Measurements from ENCODE around the gene ZBTB12. TPM values are rescaled to one million over a fixed set of nuclear protein-coding genes. Genes with fewer than 3 reads are reported as not detected.
A peak's percentile ranks its signal among the peaks of the same experiment; 100 is the strongest.

Gene ZBTB12
- total RNA-seq, 2 donors from 2014 or later: 0.47 to 0.52 TPM

GRCh38 chr6:31888276-31889258, 13.3 kb downstream of the ZBTB12 start:
- Histone ChIP-seq H3K4me3 (no peak overlapping the region), H3K36me3 (peaks cover 66% of the 10 kb centered on the region), H3K27me3 (no peaks in the 10 kb centered on the region), H3K4me1 (no peaks in the 10 kb centered on the region), H3K27ac (no peak overlapping the region), H3K9me3 (no peaks in the 10 kb centered on the region)
- peak; percentile 63 to 70 for TF ChIP-seq CTCF (IDR thresholded peaks at IDR 0.05)
- DNase-seq (ENCODE audit: low spot score): no peak

GRCh38 chr6:31887173-31888007, 14.5 kb downstream of the ZBTB12 start:
- no peaks in the 10 kb centered on the region for H3K9me3 ChIP-seq
- no peaks in the 10 kb centered on the region for H3K27me3 ChIP-seq
- no peak overlapping the region for H3K4me3 ChIP-seq
- no peaks in the 10 kb centered on the region for H3K4me1 ChIP-seq
- H3K27ac ChIP-seq: no peak overlapping the region
- H3K36me3 ChIP-seq: peaks cover 69% of the 10 kb centered on the region
- no peak for DNase-seq (ENCODE audit: low spot score)
- no peak for TF ChIP-seq CTCF (IDR thresholded peaks at IDR 0.05)

GRCh38 chr6:31886541-31886991, 15.3 kb downstream of the ZBTB12 start:
- Histone ChIP-seq H3K9me3 (no peaks in the 10 kb centered on the region), H3K27ac (no peak overlapping the region), H3K4me1 (no peaks in the 10 kb centered on the region), H3K27me3 (no peaks in the 10 kb centered on the region), H3K36me3 (peaks cover 69% of the 10 kb centered on the region), H3K4me3 (no peak overlapping the region)
- no peak for DNase-seq (ENCODE audit: low spot score)
- no peak for TF ChIP-seq CTCF (IDR thresholded peaks at IDR 0.05)

- peaks cover 81% of the 10 kb centered on the region for H3K36me3 ChIP-seq
- no peaks in the 10 kb centered on the region for H3K27me3 ChIP-seq
- no peaks in the 10 kb centered on the region for H3K9me3 ChIP-seq
- H3K27ac ChIP-seq: no peak overlapping the region
- H3K4me3 ChIP-seq: no peak overlapping the region
- TF ChIP-seq CTCF (IDR thresholded peaks at IDR 0.05): no peak
- H3K4me1 ChIP-seq: no peaks in the 10 kb centered on the region
- no peak for DNase-seq (ENCODE audit: low spot score)
These were observed 17.3 kb downstream of the ZBTB12 start for GRCh38 chr6:31884528-31885035.

GRCh38 chr6:31883676-31884075, 18.2 kb downstream of the ZBTB12 start:
- Histone ChIP-seq H3K36me3 (peaks cover 75% of the 10 kb centered on the region), H3K4me3 (no peak overlapping the region), H3K27ac (no peak overlapping the region), H3K9me3 (no peaks in the 10 kb centered on the region), H3K27me3 (no peaks in the 10 kb centered on the region), H3K4me1 (no peaks in the 10 kb centered on the region)
- no peak for TF ChIP-seq CTCF (IDR thresholded peaks at IDR 0.05)
- no peak for DNase-seq (ENCODE audit: low spot score)

Measured in right atrium auricular region (tissue), 2 donors.